Adrenal gland (tissue), 5 donors: Measurements from ENCODE around the gene VCAN.

Experiments used
- POLR2A ChIP-seq, 2 donors: fragments of 450-650 bp; IDR thresholded peaks; one replicate each; pipeline ENCODE4 v1.6.1; 2017; ENCODE audit warnings: antibody characterized with exemption in 2 of 2, mild to moderate bottlenecking in 2 of 2, moderate library complexity in 1 of 2
- TF ChIP-seq, protein P1 (sequence below), 6 experiments: fragments of 450-650 bp in 4 of 6; fragments of 200-600 bp in 2 of 6; sonication (generic) in 1 of 6; IDR thresholded peaks; 1 replicate in 5 of 6; 2 replicates in 1 of 6; pipeline versions ENCODE4 v1.5.1 to v1.8.0; 2016 to 2021; ENCODE audit warnings: antibody characterized with exemption in 6 of 6, mild to moderate bottlenecking in 2 of 6, moderate library complexity in 1 of 6
- donor health status: DM: no; HTN: no; CAD: no.

- TF ChIP-seq, protein P1, sequence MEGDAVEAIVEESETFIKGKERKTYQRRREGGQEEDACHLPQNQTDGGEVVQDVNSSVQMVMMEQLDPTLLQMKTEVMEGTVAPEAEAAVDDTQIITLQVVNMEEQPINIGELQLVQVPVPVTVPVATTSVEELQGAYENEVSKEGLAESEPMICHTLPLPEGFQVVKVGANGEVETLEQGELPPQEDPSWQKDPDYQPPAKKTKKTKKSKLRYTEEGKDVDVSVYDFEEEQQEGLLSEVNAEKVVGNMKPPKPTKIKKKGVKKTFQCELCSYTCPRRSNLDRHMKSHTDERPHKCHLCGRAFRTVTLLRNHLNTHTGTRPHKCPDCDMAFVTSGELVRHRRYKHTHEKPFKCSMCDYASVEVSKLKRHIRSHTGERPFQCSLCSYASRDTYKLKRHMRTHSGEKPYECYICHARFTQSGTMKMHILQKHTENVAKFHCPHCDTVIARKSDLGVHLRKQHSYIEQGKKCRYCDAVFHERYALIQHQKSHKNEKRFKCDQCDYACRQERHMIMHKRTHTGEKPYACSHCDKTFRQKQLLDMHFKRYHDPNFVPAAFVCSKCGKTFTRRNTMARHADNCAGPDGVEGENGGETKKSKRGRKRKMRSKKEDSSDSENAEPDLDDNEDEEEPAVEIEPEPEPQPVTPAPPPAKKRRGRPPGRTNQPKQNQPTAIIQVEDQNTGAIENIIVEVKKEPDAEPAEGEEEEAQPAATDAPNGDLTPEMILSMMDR (IDR thresholded peaks at IDR 0.05): no peak
- no peak for TF ChIP-seq POLR2A (IDR thresholded peaks at IDR 0.05)
Measured at GRCh38 chr5:83426855-83427254, 44.7 kb upstream of the VCAN start.
